Thoracic aorta (tissue), 2 donors: Measurements from ENCODE around the gene ARHGAP6. TPM values are rescaled to one million over a fixed set of nuclear protein-coding genes. Genes with fewer than 3 reads are reported as not detected.

Experiments used
- ATAC-seq: fragments of 150-250 bp; one replicate; pipeline ENCODE4 v1.8.0; 2017; ENCODE audit warnings: low read depth; ENCODE audit not compliant: insufficient number of reproducible peaks, low FRiP score
- DNase-seq: peaks from one replicate; pipeline ENCODE4 v3.0.0-alpha.2; 2020; ENCODE audit warnings: low spot score
- H3K27ac ChIP-seq, 2 donors: fragments of 200-600 bp; sonication (generic); 1 replicate in 1 of 2; 2 replicates in 1 of 2; pipeline ENCODE4 v1.5.1; 2016; ENCODE audit warnings: mild to moderate bottlenecking in 2 of 2, moderate library complexity in 2 of 2
- H3K27me3 ChIP-seq: fragments of 200-600 bp; sonication (generic); replicated peaks from 2 replicates; pipeline ENCODE4 v1.6.0; 2016; ENCODE audit warnings: mild to moderate bottlenecking; ENCODE audit not compliant: insufficient read depth
- H3K36me3 ChIP-seq: fragments of 200-600 bp; sonication (generic); one replicate; pipeline ENCODE4 v1.5.1; 2016
- H3K4me1 ChIP-seq, 2 donors: fragments of 200-600 bp; sonication (generic); 1 replicate in 1 of 2; 2 replicates in 1 of 2; pipeline versions ENCODE4 v1.5.1 to v1.6.0; 2016; ENCODE audit warnings: low read depth in 2 of 2, mild to moderate bottlenecking in 1 of 2; ENCODE audit not compliant: control insufficient read depth in 1 of 2
- H3K4me3 ChIP-seq: fragments of 200-600 bp; sonication (generic); 2 replicates; pipeline ENCODE4 v1.5.1; 2016; ENCODE audit warnings: mild to moderate bottlenecking
- H3K9me3 ChIP-seq: fragments of 200-600 bp; sonication (generic); 2 replicates; pipeline ENCODE4 v1.5.1; 2016
- CTCF ChIP-seq: fragments of 200-600 bp; sonication (generic); IDR thresholded peaks from one replicate; pipeline ENCODE4 v1.5.1; 2019; ENCODE audit warnings: antibody characterized with exemption
- total RNA-seq, 2 donors: library from RNA; depleted of rRNA; stranded (reverse); fragments of >200 nt; gene quantifications; one replicate each; pipeline versions ENCODE4 v1.1.0 to v1.2.3, GENCODE V29; 2016

The ARHGAP6 gene
- total RNA-seq, 2 donors from 2014 or later: 14.6 to 22.3 TPM

GRCh38 chrX:11412715-11413623 lies 252.8 kb downstream of the ARHGAP6 start:
- Histone ChIP-seq H3K36me3 (no peaks in the 10 kb centered on the region), H3K4me1 (peaks cover 10 to 13% of the 10 kb centered on the region in 2 donors), H3K9me3 (no peaks in the 10 kb centered on the region), H3K27ac (peak overlapping the region in 1 of 2 donors; percentile 38), H3K27me3 (no peaks in the 10 kb centered on the region), H3K4me3 (no peak overlapping the region)
- TF ChIP-seq CTCF: no peak
- ATAC-seq (no peak), DNase-seq (no peak)

GRCh38 chrX:11409957-11410356 lies 255.8 kb downstream of the ARHGAP6 start:
- no peaks in the 10 kb centered on the region for H3K9me3 ChIP-seq
- no peak overlapping the region for H3K27ac ChIP-seq
- no peak overlapping the region for H3K4me3 ChIP-seq
- ATAC-seq (no peak), DNase-seq (no peak)
- peaks cover 10 to 13% of the 10 kb centered on the region in 2 donors for H3K4me1 ChIP-seq
- H3K27me3 ChIP-seq: no peaks in the 10 kb centered on the region
- H3K36me3 ChIP-seq: no peaks in the 10 kb centered on the region
- no peak for TF ChIP-seq CTCF

DNA sequence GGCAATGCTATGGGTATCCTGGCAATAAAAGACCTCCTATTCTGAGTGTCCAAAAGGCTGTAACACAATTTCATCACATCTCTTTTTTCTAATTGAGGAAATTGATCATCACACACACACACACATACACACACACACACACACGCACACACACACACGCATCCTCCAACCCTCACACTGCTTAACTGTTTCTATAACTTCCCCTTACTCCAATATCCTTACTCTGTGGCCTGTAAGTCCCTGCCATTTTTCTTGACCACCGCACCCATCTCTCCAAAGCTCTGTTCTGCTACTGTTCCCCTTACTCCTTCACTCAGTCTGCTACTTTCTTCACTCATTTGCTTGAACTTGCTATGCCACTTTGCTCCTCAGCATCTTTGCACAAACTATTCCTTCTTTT lies 256.9 kb downstream of the ARHGAP6 start:
- Histone ChIP-seq H3K4me3 (no peak overlapping the region), H3K27me3 (no peaks in the 10 kb centered on the region), H3K27ac (no peak overlapping the region), H3K9me3 (no peaks in the 10 kb centered on the region), H3K4me1 (peaks cover 9 to 10% of the 10 kb centered on the region in 2 donors), H3K36me3 (no peaks in the 10 kb centered on the region)
- DNase-seq: no peak
- TF ChIP-seq CTCF: no peak
- no peak for ATAC-seq

GRCh38 chrX:11408109-11408405 lies 257.7 kb downstream of the ARHGAP6 start:
- no peaks in the 10 kb centered on the region for H3K36me3 ChIP-seq
- no peak for TF ChIP-seq CTCF
- H3K27ac ChIP-seq: no peak overlapping the region

DNA sequence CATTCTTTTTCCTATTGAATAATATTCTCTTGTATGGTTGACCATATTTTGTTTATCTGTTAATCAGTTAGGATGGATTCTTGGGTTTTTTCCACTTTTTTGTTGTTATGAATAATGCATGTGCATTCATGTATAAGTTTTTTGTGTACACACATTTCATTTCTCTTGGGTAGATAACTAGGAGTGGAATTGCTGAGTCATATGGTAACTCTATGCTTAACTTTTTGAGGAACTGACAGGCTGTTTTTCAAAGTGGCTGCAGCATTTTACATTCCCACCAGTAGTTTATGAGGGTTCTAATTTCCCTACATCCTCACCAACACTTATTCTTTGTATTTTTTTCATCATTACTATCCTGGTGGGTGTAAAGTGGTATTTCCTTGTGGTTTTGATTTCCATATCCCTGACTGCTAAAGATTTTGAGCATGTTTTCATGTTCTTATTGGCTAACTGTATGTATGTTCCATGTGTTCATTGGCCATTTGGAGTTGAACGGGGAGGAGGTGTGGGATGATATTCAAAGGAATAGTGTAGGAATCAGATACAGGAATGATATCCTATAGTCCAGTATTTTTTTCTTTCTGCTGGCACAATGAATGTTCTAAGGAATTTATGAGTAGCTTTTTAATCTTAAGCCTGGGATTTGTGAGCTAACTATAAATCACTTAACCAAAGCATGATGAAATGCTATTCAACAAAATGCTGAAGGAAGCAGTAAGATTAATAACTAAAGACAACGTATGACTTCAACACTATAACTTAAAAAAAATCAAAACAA lies 258.2 kb downstream of the ARHGAP6 start:
- ATAC-seq (no peak), DNase-seq (no peak)
- no peaks in the 10 kb centered on the region for H3K4me1 ChIP-seq
- H3K4me3 ChIP-seq: no peak overlapping the region
- no peaks in the 10 kb centered on the region for H3K27me3 ChIP-seq
- H3K9me3 ChIP-seq: no peaks in the 10 kb centered on the region
- H3K27ac ChIP-seq: no peak overlapping the region
- H3K36me3 ChIP-seq: no peaks in the 10 kb centered on the region
- no peak for TF ChIP-seq CTCF

More at GRCh38 chrX:11408109-11408405, 257.7 kb downstream of the ARHGAP6 start:
- no peak for ATAC-seq
- Histone ChIP-seq H3K9me3 (no peaks in the 10 kb centered on the region), H3K27me3 (no peaks in the 10 kb centered on the region), H3K4me3 (no peak overlapping the region), H3K4me1 (peaks cover 2 to 3% of the 10 kb centered on the region in 2 donors)
- DNase-seq: no peak
